Fibroblast of lung (primary cell): ENCODE measurements around the gene MYO1E.

ENCODE experiments used
- CTCF ChIP-seq, 2 donors: IDR thresholded peaks in 1 of 2; conservative IDR thresholded peaks in 1 of 2; 1 replicate in 1 of 2; 2 replicates in 1 of 2; pipeline ENCODE4 v1.5.1; 2011 to 2012; ENCODE audit warnings: low read length in 2 of 2, control low read depth in 1 of 2, inconsistent platforms in 1 of 2, low read depth in 1 of 2, mild to moderate bottlenecking in 1 of 2
- EZH2 ChIP-seq: IDR thresholded peaks from 2 replicates; pipeline ENCODE4 v1.5.1; 2012; ENCODE audit warnings: low read length, control low read depth, mild to moderate bottlenecking; ENCODE audit errors: missing control alignments

GRCh38 chr15:59345326-59345725, 27.3 kb downstream of the MYO1E start:
- TF ChIP-seq CTCF (conservative IDR thresholded peaks at IDR 0.05 in 1 of 2, IDR thresholded peaks at IDR 0.05 in 1 of 2; ENCODE audit: low read depth in 1 of 2, low read length in 2 of 2) (no peak), EZH2 (no peak)
